HL-60 (cell line): ENCODE results near the gene DNM3.

ENCODE experiments used
- DNase-seq, 2 experiments: peaks; one replicate each; pipeline ENCODE4 v3.0.0-alpha.2; 2010 to 2020; ENCODE audit warnings: low read depth in 1 of 2, low spot score in 1 of 2
- H3K27ac ChIP-seq: fragments of 250-450 bp; sonication (Bioruptor Pico); replicated peaks from 2 replicates; pipeline ENCODE4 v1.5.1; 2020; ENCODE audit warnings: mild to moderate bottlenecking, moderate library complexity
- H3K27me3 ChIP-seq: fragments of 250-450 bp; sonication (Bioruptor Pico); 2 replicates; pipeline ENCODE4 v1.5.1; 2021; ENCODE audit warnings: mild to moderate bottlenecking, moderate library complexity; ENCODE audit not compliant: insufficient read depth, poor library complexity, severe bottlenecking
- H3K4me3 ChIP-seq: replicated peaks from 2 replicates; pipeline ENCODE4 v1.5.1; 2011; ENCODE audit warnings: mild to moderate bottlenecking, control low read depth, low read length; ENCODE audit not compliant: insufficient read depth
- GABPA ChIP-seq: IDR thresholded peaks from 2 replicates; pipeline ENCODE4 v1.6.1; 2012; ENCODE audit warnings: low read depth
- POLR2AphosphoS5 ChIP-seq: IDR thresholded peaks from 2 replicates; pipeline ENCODE4 v1.6.1; 2012; ENCODE audit warnings: low read depth
- SPI1 ChIP-seq: IDR thresholded peaks from 2 replicates; pipeline ENCODE4 v1.6.1; 2012; ENCODE audit warnings: low read depth, mild to moderate bottlenecking, borderline replicate concordance
- TF ChIP-seq, protein P1 (sequence below): IDR thresholded peaks from 2 replicates; pipeline ENCODE4 v1.6.1; 2012; ENCODE audit warnings: low read depth; ENCODE audit not compliant: insufficient replicate concordance
- TF ChIP-seq, protein P2 (sequence below): IDR thresholded peaks from one replicate; pipeline ENCODE4 v1.5.1; 2011; ENCODE audit warnings: low read length, control low read depth, inconsistent platforms; ENCODE audit not compliant: insufficient read depth

Gene DNM3

DNA sequence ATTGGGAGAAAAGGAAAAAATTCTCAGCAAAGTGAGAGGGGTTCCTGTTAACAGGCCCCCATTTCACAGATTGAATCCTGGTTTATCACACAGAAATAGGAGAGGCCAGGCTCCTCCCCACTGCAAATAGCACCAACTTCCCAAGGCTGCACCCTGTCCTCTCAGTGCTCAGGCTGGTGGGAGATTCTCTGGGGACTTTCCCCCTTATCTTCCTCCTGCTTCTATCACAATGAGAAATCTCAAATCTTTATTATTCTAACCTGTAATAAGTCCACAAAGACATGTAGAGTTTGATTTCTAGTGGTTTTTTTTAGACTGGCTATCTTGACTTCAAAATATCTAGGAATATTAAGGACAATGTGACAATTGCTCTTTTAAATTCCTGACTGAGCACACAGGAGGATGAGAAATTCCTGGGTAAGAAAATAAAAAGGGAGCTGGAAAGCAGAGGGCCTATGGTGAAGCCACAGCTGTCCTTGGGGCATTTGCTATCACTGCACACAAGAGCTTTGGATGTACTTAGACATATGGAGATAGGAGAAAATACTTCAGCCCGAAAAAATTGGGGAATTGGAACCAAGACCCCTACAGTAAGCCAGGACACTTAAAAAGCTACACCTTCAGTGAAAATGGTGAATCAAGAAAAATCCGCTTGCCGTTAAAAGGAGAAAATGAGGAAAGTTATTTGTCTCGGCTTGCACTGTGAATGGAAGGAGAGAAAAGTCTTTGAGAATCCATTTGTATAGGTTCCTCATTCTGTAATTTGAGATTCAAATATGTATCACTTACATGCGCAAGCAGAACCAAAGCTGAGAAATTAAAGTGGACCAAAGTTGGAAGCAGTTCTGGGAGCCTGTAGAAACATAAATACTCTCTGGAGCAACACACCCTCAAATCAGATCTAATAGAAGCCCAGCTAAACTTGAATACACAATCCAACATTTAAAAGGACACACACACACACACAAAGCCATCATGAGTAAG lies 513.3 kb downstream of the DNM3 start:
- Histone ChIP-seq H3K4me3 (no peak overlapping the region), H3K27ac (no peak overlapping the region), H3K27me3 (no peaks in the 10 kb centered on the region)
- no peak for TF ChIP-seq GABPA
- TF ChIP-seq, protein P1, sequence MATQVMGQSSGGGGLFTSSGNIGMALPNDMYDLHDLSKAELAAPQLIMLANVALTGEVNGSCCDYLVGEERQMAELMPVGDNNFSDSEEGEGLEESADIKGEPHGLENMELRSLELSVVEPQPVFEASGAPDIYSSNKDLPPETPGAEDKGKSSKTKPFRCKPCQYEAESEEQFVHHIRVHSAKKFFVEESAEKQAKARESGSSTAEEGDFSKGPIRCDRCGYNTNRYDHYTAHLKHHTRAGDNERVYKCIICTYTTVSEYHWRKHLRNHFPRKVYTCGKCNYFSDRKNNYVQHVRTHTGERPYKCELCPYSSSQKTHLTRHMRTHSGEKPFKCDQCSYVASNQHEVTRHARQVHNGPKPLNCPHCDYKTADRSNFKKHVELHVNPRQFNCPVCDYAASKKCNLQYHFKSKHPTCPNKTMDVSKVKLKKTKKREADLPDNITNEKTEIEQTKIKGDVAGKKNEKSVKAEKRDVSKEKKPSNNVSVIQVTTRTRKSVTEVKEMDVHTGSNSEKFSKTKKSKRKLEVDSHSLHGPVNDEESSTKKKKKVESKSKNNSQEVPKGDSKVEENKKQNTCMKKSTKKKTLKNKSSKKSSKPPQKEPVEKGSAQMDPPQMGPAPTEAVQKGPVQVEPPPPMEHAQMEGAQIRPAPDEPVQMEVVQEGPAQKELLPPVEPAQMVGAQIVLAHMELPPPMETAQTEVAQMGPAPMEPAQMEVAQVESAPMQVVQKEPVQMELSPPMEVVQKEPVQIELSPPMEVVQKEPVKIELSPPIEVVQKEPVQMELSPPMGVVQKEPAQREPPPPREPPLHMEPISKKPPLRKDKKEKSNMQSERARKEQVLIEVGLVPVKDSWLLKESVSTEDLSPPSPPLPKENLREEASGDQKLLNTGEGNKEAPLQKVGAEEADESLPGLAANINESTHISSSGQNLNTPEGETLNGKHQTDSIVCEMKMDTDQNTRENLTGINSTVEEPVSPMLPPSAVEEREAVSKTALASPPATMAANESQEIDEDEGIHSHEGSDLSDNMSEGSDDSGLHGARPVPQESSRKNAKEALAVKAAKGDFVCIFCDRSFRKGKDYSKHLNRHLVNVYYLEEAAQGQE, result no peak
- DNase-seq, result no peak

DNA sequence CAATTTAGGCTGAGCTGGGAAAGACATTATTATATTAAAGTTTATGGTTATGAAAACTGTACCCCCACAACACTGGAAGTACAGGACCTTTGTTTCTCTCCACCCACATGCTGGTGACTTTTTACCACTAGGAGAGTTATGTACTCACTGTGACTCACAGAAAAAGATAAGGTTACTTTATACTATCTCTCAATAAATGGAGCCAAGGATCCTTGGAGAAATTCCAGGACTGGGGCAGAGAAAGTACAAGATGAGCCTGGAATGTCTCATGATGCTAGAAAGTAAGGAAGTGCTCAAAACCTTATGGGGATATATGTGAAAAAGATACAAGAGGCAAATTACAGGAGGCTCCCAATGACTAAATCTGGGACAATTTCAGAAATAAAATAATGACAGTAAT lies 515.3 kb downstream of the DNM3 start:
- H3K4me3 ChIP-seq, result no peak overlapping the region
- no peaks in the 10 kb centered on the region for H3K27me3 ChIP-seq
- no peak for DNase-seq
- TF ChIP-seq, protein P2, sequence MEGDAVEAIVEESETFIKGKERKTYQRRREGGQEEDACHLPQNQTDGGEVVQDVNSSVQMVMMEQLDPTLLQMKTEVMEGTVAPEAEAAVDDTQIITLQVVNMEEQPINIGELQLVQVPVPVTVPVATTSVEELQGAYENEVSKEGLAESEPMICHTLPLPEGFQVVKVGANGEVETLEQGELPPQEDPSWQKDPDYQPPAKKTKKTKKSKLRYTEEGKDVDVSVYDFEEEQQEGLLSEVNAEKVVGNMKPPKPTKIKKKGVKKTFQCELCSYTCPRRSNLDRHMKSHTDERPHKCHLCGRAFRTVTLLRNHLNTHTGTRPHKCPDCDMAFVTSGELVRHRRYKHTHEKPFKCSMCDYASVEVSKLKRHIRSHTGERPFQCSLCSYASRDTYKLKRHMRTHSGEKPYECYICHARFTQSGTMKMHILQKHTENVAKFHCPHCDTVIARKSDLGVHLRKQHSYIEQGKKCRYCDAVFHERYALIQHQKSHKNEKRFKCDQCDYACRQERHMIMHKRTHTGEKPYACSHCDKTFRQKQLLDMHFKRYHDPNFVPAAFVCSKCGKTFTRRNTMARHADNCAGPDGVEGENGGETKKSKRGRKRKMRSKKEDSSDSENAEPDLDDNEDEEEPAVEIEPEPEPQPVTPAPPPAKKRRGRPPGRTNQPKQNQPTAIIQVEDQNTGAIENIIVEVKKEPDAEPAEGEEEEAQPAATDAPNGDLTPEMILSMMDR, result no peak
- TF ChIP-seq, protein P1, result no peak
- TF ChIP-seq POLR2AphosphoS5 (no peak), SPI1 (no peak)
- H3K27ac ChIP-seq, result no peak overlapping the region

DNA sequence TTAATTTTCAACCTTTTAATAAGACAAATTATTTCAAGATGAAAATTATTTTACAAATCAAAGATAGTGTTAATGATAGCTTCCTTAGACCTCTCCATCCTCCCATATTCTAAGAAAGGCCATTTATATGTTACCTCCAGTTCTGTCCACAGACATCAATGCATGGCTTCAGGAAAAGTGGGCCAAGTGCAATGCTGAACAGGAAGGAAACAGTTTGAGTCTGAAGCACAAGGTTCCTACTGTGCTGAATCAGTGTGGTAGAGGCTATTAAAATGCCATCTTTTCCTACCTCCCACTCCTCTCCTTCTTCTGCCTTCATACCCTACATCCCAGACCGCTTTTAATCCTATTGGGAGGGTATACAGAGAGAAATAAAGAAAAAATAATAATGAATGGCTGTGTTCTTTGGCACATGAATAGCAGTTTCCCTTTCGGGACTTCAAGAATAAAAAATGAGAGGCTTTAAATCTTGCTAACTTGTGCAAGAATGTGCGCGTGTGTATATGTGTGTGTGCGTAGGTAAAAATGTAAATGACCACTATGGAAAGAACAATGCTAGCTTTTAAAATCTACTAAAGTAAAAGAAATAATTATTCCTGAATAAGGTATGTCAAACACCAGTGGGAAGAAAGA lies 516.6 kb downstream of the DNM3 start:
- no peak overlapping the region for H3K4me3 ChIP-seq
- peaks cover 3% of the 10 kb centered on the region for H3K27me3 ChIP-seq
- TF ChIP-seq GABPA, result no peak
- no peak for TF ChIP-seq POLR2AphosphoS5
- TF ChIP-seq, protein P2, result no peak
- TF ChIP-seq, protein P1, result no peak
- TF ChIP-seq SPI1, result no peak
- H3K27ac ChIP-seq, result no peak overlapping the region
- DNase-seq, result no peak
